NT2/D1 (cell line): ENCODE measurements around the gene TNFSF9.

Experiments used
- SUZ12 ChIP-seq: IDR thresholded peaks from 2 replicates; pipeline ENCODE4 v1.6.1; 2011; ENCODE audit not compliant: insufficient read length, insufficient read depth; ENCODE audit errors: extremely low read depth
- YY1 ChIP-seq: IDR thresholded peaks from 2 replicates; pipeline ENCODE4 v1.6.1; 2011; ENCODE audit not compliant: insufficient read length, insufficient read depth

DNA sequence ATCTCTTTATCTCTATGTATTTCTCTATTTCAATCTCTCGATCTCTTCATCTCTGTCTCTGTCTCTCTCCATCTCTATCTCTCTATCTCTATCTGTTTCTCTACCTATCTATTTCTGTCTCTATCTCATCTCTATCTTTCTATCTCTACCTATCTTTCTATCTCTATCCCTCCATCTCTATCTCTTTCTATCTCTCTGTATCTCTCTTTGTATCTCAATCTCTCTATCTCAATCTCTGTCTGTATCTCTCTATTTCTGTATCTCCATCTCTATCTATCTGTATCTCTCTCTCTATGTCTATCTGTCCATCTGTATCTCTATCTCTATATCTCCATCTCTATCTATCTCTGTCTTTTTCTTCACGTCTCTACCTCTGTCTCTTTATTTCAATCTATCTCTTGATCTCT lies 25.2 kb downstream of the TNFSF9 start:
- TF ChIP-seq SUZ12 (no peak), YY1 (no peak)
